GM23338 (cell line): ENCODE results near the gene COMP. TPM values are rescaled to one million over a fixed set of nuclear protein-coding genes. Genes with fewer than 3 reads are reported as not detected.

Experiments
- ATAC-seq: fragments of 200-7000 bp; cut with Tn5 transposase; 3 replicates; pipeline ENCODE4 v1.9.1; 2020
- DNase-seq: peaks from one replicate; pipeline ENCODE4 v3.0.0-alpha.2; 2015; ENCODE audit warnings: low spot score
- H2AFZ ChIP-seq: fragments of 200-600 bp; sonication (generic); 2 replicates; pipeline ENCODE4 v1.8.0; 2016; ENCODE audit warnings: antibody characterized with exemption, mild to moderate bottlenecking, moderate library complexity
- H3F3A ChIP-seq: fragments of 200-600 bp; sonication (generic); replicated peaks from 2 replicates; pipeline ENCODE4 v1.8.0; 2017; ENCODE audit warnings: antibody characterized with exemption, mixed run types, low read depth
- H3K27ac ChIP-seq: fragments of 200-600 bp; sonication (generic); 2 replicates; pipeline ENCODE4 v1.6.1; 2016; ENCODE audit warnings: low read depth
- H3K27me3 ChIP-seq: fragments of 200-600 bp; sonication (generic); 2 replicates; pipeline ENCODE4 v1.8.0; 2016; ENCODE audit warnings: mild to moderate bottlenecking, mixed run types, moderate library complexity; ENCODE audit not compliant: insufficient read depth
- H3K36me3 ChIP-seq: fragments of 200-600 bp; sonication (generic); 2 replicates; pipeline ENCODE4 v1.8.0; 2016; ENCODE audit warnings: mild to moderate bottlenecking; ENCODE audit not compliant: insufficient read depth
- H3K4me1 ChIP-seq: fragments of 200-600 bp; sonication (generic); 2 replicates; pipeline ENCODE4 v1.8.0; 2016; ENCODE audit warnings: mild to moderate bottlenecking, moderate library complexity; ENCODE audit not compliant: insufficient read depth
- H3K4me2 ChIP-seq: fragments of 200-600 bp; sonication (generic); 2 replicates; pipeline ENCODE4 v1.7.1; 2017; ENCODE audit warnings: mixed run types
- H3K4me3 ChIP-seq: fragments of 200-600 bp; sonication (generic); 2 replicates; pipeline ENCODE4 v1.6.1; 2016; ENCODE audit warnings: mixed run types
- H3K79me2 ChIP-seq: fragments of 200-600 bp; sonication (generic); replicated peaks from 2 replicates; pipeline ENCODE4 v1.8.0; 2017; ENCODE audit warnings: mild to moderate bottlenecking; ENCODE audit not compliant: insufficient read depth
- H3K9me2 ChIP-seq: fragments of 200-600 bp; sonication (generic); 2 replicates; pipeline ENCODE4 v1.8.0; 2017; ENCODE audit not compliant: insufficient read depth
- H4K20me1 ChIP-seq: fragments of 200-600 bp; sonication (generic); replicated peaks from 2 replicates; pipeline ENCODE4 v1.8.0; 2017; ENCODE audit warnings: mild to moderate bottlenecking; ENCODE audit not compliant: insufficient read depth
- H3K27ac Mint-ChIP-seq: 2 replicates; pipeline ENCODE4 v1.8.0; 2020; ENCODE audit warnings: inconsistent platforms, mild to moderate bottlenecking, moderate library complexity, mixed read lengths
- H3K27me3 Mint-ChIP-seq: 3 replicates; pipeline ENCODE4 v1.8.0; 2022; ENCODE audit warnings: low read depth, mild to moderate bottlenecking, moderate library complexity, mixed read lengths, inconsistent platforms; ENCODE audit not compliant: insufficient read depth, poor library complexity
- H3K36me3 Mint-ChIP-seq: 3 replicates; pipeline ENCODE4 v1.8.0; 2021; ENCODE audit warnings: low read depth, mild to moderate bottlenecking, inconsistent platforms, moderate library complexity, mixed read lengths
- H3K4me1 Mint-ChIP-seq: 3 replicates; pipeline ENCODE4 v1.8.0; 2020; ENCODE audit warnings: mild to moderate bottlenecking, inconsistent platforms, mixed read lengths
- H3K4me3 Mint-ChIP-seq: 3 replicates; pipeline ENCODE4 v1.8.0; 2021; ENCODE audit warnings: moderate library complexity, mild to moderate bottlenecking, inconsistent platforms, mixed read lengths
- H3K9me3 Mint-ChIP-seq: 3 replicates; pipeline ENCODE4 v1.8.0; 2020; ENCODE audit warnings: moderate library complexity, mild to moderate bottlenecking, inconsistent platforms, mixed read lengths
- CREB1 ChIP-seq: fragments of 250-450 bp; sonication (Bioruptor Pico); IDR thresholded peaks from 2 replicates; pipeline ENCODE4 v1.5.0; 2020; ENCODE audit warnings: low read depth, mild to moderate bottlenecking, moderate library complexity
- EZH2 ChIP-seq: fragments of 200-600 bp; sonication (generic); IDR thresholded peaks from one replicate; pipeline ENCODE4 v1.8.0; 2017; ENCODE audit warnings: antibody characterized with exemption, mild to moderate bottlenecking, low read depth; ENCODE audit not compliant: unreplicated experiment
- EZH2phosphoT487 ChIP-seq: fragments of 200-600 bp; sonication (generic); IDR thresholded peaks from one replicate; pipeline ENCODE4 v1.8.1; 2018; ENCODE audit warnings: antibody characterized with exemption; ENCODE audit not compliant: unreplicated experiment
- JUNB ChIP-seq: IDR thresholded peaks from one replicate; pipeline ENCODE4 v1.6.1; 2016; ENCODE audit warnings: antibody characterized with exemption; ENCODE audit not compliant: unreplicated experiment
- NANOG ChIP-seq: IDR thresholded peaks from 2 replicates; pipeline ENCODE4 v1.6.1; 2016; ENCODE audit warnings: antibody characterized with exemption, borderline replicate concordance
- POLR2AphosphoS5 ChIP-seq: IDR thresholded peaks from 2 replicates; pipeline ENCODE4 v1.6.1; 2016; ENCODE audit warnings: antibody characterized with exemption, low read depth
- STAT1 ChIP-seq: IDR thresholded peaks from one replicate; pipeline ENCODE4 v1.6.1; 2016; ENCODE audit warnings: antibody characterized with exemption; ENCODE audit not compliant: unreplicated experiment
- ZNF114 ChIP-seq: fragments of 250-450 bp; sonication (Bioruptor Pico); IDR thresholded peaks from 2 replicates; pipeline ENCODE4 v1.5.0; 2020; ENCODE audit warnings: mild to moderate bottlenecking, moderate library complexity
- ZNF331 ChIP-seq: fragments of 250-450 bp; sonication (Bioruptor Pico); IDR thresholded peaks from 2 replicates; pipeline ENCODE4 v1.5.0; 2020; ENCODE audit warnings: low read depth, mild to moderate bottlenecking, moderate library complexity
- polyA plus RNA-seq: library from polyadenylated mRNA; unstranded; fragments of >200 nt; fragmentation: Nextera tagmentation; extraction: Ambion mirVana; gene quantifications from 2 replicates; pipeline ENCODE4 v1.2.1, GENCODE V29; 2016
- total RNA-seq: library from RNA; depleted of rRNA; stranded (reverse); fragments of >200 nt; shearing (Covaris generic); gene quantifications from 2 replicates; pipeline ENCODE4 v1.2.3, GENCODE V29; 2014
- TF ChIP-seq, protein P1 (sequence below): fragments of 250-450 bp; sonication (Bioruptor Pico); IDR thresholded peaks from 2 replicates; pipeline ENCODE4 v1.5.0; 2020; ENCODE audit warnings: mild to moderate bottlenecking, moderate library complexity
- TF ChIP-seq, protein P2 (sequence below), 2 experiments: fragments of 200-600 bp in 1 of 2; sonication (generic) in 1 of 2; conservative IDR thresholded peaks; 2 replicates each; pipeline versions ENCODE4 v1.5.1 to v1.6.1; 2016 to 2017; ENCODE audit warnings: antibody characterized with exemption in 2 of 2, low read depth in 2 of 2, mild to moderate bottlenecking in 2 of 2, moderate library complexity in 1 of 2
- TF ChIP-seq, protein P3 (sequence below): IDR thresholded peaks from one replicate; pipeline ENCODE4 v1.6.1; 2018; ENCODE audit warnings: antibody characterized with exemption; ENCODE audit not compliant: unreplicated experiment

The COMP gene
- total and polyA plus RNA-seq, 2 experiments from 2014 or later: 0.58 to 0.63 TPM

DNA sequence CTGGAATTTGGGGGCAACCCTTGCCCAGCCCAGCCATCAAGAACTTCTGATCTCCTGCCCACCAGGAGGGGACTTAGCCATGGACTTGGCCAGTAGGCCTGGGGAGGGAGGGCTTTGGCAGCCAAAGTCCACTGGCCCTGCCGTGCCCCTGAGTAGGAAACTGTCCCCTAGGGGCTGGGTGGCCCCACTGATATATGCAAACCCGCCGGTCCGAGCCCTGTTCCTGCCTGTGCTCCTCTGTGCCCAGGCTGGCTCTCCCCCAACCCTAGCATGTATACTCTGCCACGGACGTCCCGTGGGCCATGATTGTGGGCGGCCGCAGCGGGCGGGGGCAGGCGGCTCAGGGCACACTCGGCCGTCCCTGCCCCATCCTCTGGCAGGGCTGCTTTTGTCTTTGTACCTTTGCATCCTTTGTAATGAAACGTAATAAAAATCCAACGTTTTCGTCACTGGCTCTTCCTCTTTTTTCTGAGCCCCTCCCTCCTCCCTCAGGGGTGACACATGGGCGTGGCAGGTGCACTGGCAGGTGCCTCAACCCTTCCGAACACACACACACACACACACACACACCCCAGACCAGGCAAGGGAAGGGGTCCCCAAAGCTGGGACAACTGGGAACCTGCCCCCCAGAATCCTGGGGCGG, 9.1 kb downstream of the COMP start (continued):
- TF ChIP-seq, protein P1, sequence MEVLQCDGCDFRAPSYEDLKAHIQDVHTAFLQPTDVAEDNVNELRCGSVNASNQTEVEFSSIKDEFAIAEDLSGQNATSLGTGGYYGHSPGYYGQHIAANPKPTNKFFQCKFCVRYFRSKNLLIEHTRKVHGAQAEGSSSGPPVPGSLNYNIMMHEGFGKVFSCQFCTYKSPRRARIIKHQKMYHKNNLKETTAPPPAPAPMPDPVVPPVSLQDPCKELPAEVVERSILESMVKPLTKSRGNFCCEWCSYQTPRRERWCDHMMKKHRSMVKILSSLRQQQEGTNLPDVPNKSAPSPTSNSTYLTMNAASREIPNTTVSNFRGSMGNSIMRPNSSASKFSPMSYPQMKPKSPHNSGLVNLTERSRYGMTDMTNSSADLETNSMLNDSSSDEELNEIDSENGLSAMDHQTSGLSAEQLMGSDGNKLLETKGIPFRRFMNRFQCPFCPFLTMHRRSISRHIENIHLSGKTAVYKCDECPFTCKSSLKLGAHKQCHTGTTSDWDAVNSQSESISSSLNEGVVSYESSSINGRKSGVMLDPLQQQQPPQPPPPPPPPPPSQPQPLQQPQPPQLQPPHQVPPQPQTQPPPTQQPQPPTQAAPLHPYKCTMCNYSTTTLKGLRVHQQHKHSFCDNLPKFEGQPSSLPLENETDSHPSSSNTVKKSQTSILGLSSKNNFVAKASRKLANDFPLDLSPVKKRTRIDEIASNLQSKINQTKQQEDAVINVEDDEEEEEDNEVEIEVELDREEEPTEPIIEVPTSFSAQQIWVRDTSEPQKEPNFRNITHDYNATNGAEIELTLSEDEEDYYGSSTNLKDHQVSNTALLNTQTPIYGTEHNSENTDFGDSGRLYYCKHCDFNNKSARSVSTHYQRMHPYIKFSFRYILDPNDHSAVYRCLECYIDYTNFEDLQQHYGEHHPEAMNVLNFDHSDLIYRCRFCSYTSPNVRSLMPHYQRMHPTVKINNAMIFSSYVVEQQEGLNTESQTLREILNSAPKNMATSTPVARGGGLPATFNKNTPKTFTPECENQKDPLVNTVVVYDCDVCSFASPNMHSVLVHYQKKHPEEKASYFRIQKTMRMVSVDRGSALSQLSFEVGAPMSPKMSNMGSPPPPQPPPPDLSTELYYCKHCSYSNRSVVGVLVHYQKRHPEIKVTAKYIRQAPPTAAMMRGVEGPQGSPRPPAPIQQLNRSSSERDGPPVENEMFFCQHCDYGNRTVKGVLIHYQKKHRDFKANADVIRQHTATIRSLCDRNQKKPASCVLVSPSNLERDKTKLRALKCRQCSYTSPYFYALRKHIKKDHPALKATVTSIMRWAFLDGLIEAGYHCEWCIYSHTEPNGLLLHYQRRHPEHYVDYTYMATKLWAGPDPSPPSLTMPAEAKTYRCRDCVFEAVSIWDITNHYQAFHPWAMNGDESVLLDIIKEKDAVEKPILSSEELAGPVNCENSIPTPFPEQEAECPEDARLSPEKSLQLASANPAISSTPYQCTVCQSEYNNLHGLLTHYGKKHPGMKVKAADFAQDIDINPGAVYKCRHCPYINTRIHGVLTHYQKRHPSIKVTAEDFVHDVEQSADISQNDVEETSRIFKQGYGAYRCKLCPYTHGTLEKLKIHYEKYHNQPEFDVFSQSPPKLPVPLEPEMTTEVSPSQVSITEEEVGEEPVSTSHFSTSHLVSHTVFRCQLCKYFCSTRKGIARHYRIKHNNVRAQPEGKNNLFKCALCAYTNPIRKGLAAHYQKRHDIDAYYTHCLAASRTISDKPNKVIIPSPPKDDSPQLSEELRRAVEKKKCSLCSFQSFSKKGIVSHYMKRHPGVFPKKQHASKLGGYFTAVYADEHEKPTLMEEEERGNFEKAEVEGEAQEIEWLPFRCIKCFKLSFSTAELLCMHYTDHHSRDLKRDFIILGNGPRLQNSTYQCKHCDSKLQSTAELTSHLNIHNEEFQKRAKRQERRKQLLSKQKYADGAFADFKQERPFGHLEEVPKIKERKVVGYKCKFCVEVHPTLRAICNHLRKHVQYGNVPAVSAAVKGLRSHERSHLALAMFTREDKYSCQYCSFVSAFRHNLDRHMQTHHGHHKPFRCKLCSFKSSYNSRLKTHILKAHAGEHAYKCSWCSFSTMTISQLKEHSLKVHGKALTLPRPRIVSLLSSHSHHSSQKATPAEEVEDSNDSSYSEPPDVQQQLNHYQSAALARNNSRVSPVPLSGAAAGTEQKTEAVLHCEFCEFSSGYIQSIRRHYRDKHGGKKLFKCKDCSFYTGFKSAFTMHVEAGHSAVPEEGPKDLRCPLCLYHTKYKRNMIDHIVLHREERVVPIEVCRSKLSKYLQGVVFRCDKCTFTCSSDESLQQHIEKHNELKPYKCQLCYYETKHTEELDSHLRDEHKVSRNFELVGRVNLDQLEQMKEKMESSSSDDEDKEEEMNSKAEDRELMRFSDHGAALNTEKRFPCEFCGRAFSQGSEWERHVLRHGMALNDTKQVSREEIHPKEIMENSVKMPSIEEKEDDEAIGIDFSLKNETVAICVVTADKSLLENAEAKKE (CRISPR knock-in tag): no peak
- TF ChIP-seq ZNF331: no peak
- TF ChIP-seq POLR2AphosphoS5: no peak
- no peak for TF ChIP-seq JUNB
- no peak for TF ChIP-seq STAT1
- TF ChIP-seq NANOG: no peak

DNA sequence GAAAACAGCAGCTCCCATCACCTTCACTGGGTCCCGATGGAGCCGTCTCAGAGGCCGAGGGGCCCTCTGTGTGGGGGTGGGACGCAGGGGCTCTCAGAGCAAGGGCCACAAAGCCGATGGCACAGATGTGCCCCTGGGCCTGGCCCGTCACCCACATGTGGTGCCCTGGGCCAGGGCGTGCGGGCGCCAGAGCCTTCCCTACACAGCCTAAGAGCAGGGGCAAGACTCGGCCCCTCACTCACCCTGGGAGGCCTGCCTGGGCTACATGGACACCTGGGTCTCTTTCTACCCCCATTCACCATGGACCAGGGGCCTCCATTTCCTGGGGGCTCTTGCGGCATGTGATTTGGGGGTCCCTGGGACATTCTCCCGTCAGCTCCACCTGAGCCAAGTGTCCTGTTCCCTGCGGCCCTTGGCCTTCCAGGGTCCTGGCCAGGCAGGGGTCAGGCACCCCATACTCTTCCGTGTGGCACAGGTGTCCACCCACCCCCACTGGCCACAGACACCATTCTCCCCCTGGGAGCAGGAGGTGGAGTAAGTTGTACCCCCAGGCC, 10.0 kb downstream of the COMP start:
- ATAC-seq (no peak), DNase-seq (no peak)
- Mint-ChIP-seq H3K9me3 (no peaks in the 10 kb centered on the region; the same call in 2 of the 3 replicates), H3K4me3 (no peak overlapping the region), H3K27me3 (peaks cover 75% of the 10 kb centered on the region), H3K36me3 (no peaks in the 10 kb centered on the region), H3K27ac (no peak overlapping the region), H3K4me1 (peaks cover 4% of the 10 kb centered on the region; the same call in 2 of the 3 replicates)
- H3K4me1 ChIP-seq: peaks cover 4% of the 10 kb centered on the region; the same call in 1 of the 2 replicates
- no peak overlapping the region for H3K27ac ChIP-seq
- H3K27me3 ChIP-seq: peaks cover 89% of the 10 kb centered on the region
- no peaks in the 10 kb centered on the region for H3K79me2 ChIP-seq
- no peaks in the 10 kb centered on the region for H3K9me2 ChIP-seq
- no peak overlapping the region for H3K4me3 ChIP-seq
- no peaks in the 10 kb centered on the region for H3K36me3 ChIP-seq
- H4K20me1 ChIP-seq: peaks cover 9% of the 10 kb centered on the region; the same call in 1 of the 2 replicates
- no peak overlapping the region for H3K4me2 ChIP-seq
- H3F3A ChIP-seq: no peaks in the 10 kb centered on the region
- H2AFZ ChIP-seq: no peak overlapping the region
- no peak for TF ChIP-seq STAT1
- no peak for TF ChIP-seq ZNF114
- TF ChIP-seq ZNF331: no peak
- no peak for TF ChIP-seq CREB1 (CRISPR knock-in tag)
- TF ChIP-seq, protein P2, sequence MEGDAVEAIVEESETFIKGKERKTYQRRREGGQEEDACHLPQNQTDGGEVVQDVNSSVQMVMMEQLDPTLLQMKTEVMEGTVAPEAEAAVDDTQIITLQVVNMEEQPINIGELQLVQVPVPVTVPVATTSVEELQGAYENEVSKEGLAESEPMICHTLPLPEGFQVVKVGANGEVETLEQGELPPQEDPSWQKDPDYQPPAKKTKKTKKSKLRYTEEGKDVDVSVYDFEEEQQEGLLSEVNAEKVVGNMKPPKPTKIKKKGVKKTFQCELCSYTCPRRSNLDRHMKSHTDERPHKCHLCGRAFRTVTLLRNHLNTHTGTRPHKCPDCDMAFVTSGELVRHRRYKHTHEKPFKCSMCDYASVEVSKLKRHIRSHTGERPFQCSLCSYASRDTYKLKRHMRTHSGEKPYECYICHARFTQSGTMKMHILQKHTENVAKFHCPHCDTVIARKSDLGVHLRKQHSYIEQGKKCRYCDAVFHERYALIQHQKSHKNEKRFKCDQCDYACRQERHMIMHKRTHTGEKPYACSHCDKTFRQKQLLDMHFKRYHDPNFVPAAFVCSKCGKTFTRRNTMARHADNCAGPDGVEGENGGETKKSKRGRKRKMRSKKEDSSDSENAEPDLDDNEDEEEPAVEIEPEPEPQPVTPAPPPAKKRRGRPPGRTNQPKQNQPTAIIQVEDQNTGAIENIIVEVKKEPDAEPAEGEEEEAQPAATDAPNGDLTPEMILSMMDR (conservative IDR thresholded peaks at IDR 0.05; ENCODE audit: low read depth in 2 of 2): no peak
- TF ChIP-seq EZH2: no peak
- TF ChIP-seq NANOG: no peak
- TF ChIP-seq, protein P3, sequence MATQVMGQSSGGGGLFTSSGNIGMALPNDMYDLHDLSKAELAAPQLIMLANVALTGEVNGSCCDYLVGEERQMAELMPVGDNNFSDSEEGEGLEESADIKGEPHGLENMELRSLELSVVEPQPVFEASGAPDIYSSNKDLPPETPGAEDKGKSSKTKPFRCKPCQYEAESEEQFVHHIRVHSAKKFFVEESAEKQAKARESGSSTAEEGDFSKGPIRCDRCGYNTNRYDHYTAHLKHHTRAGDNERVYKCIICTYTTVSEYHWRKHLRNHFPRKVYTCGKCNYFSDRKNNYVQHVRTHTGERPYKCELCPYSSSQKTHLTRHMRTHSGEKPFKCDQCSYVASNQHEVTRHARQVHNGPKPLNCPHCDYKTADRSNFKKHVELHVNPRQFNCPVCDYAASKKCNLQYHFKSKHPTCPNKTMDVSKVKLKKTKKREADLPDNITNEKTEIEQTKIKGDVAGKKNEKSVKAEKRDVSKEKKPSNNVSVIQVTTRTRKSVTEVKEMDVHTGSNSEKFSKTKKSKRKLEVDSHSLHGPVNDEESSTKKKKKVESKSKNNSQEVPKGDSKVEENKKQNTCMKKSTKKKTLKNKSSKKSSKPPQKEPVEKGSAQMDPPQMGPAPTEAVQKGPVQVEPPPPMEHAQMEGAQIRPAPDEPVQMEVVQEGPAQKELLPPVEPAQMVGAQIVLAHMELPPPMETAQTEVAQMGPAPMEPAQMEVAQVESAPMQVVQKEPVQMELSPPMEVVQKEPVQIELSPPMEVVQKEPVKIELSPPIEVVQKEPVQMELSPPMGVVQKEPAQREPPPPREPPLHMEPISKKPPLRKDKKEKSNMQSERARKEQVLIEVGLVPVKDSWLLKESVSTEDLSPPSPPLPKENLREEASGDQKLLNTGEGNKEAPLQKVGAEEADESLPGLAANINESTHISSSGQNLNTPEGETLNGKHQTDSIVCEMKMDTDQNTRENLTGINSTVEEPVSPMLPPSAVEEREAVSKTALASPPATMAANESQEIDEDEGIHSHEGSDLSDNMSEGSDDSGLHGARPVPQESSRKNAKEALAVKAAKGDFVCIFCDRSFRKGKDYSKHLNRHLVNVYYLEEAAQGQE: no peak
- no peak for TF ChIP-seq EZH2phosphoT487
- no peak for TF ChIP-seq POLR2AphosphoS5
